Measurements from ENCODE around the gene NDUFA3. TPM values are rescaled to one million over a fixed set of nuclear protein-coding genes. Genes with fewer than 3 reads are reported as not detected.

NDUFA3 gene
- total and polyA plus RNA-seq, 2 donors (not counting 3 experiments of a cell fraction or from before 2014, with no cell fraction given) = 107 to 119 TPM

DNA sequence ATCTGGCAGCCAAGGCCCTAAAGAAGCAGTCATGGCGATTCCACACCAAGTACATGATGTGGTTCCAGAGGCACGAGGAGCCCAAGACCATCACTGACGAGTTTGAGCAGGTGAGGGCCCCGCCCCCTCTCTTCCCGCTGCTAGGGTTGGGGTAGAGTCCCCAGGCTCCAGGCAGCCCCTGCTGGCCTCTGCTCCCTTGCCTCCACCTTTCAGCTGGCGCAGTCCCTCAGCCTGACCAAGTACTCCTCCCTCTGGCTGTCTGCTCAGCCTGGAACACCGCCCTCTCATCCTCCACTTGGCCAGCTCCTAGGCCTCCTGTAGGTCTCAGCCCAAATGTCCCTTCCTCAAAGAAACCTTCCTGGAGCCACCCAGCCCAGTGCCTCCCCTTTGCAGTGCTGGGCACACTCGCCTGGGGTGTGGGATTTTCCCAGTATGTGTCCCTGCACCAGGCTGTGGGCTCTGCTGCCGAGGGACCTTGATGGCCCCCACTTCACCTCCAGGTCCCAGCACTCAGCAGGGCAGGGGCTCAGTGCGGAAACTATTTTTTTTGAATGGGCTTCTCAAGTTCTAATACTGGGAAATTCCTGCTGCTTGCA lies 51.2 kb downstream of the NDUFA3 start:
- Histone ChIP-seq H3K36me3 (ENCODE audit: control insufficient read depth in 2 of 2, extremely low read depth in 1 of 2, insufficient read depth in 2 of 2, low read length in 2 of 2) (peaks cover 15 to 68% of the 10 kb centered on the region in 2 experiments), H3K27ac (ENCODE audit: insufficient read depth, low read depth, low read length) (no peak overlapping the region), H3K9me1 (replicated peaks; ENCODE audit: control insufficient read depth, extremely low read depth, insufficient read depth, low read length) (no peaks in the 10 kb centered on the region), H3K27me3 (ENCODE audit: control insufficient read depth in 2 of 2, insufficient read depth in 2 of 2, low read length in 2 of 2) (no peaks in the 10 kb centered on the region), H3K4me1 (ENCODE audit: control insufficient read depth, extremely low read depth, insufficient read depth, low read length) (peaks cover 7% of the 10 kb centered on the region), H3K79me2 (ENCODE audit: control insufficient read depth, insufficient read depth, low read length) (peaks cover 4% of the 10 kb centered on the region), H3K4me3 (replicated peaks in 1 of 3; ENCODE audit: insufficient read depth in 1 of 3, low read depth in 1 of 3, low read length in 3 of 3) (no peak overlapping the region), H4K20me1 (replicated peaks; ENCODE audit: control insufficient read depth, extremely low read depth, insufficient read depth, low read length) (no peaks in the 10 kb centered on the region), H2AFZ (ENCODE audit: low read depth, low read length) (no peak overlapping the region), H3K9ac (replicated peaks; ENCODE audit: extremely low read depth, insufficient read depth, low read length) (no peak overlapping the region), H3K9me3 (replicated peaks; ENCODE audit: control insufficient read depth, insufficient read depth, low read length) (no peaks in the 10 kb centered on the region), H3K4me2 (ENCODE audit: insufficient read depth, low read length) (no peak overlapping the region)
- dilution Hi-C loops (cut with MboI; ENCODE audit: extremely low pct_ligation_motif_present, low sequenced_read_pairs) = no loop called here
- POLR2A ChIA-PET = no interaction called here
- FAIRE-seq = no peak
- CTCF ChIA-PET = no interaction called here
- no TSS peak for BruUV-seq (replicated peaks)
- TF ChIP-seq POLR2AphosphoS5 (IDR thresholded peaks at IDR 0.05; ENCODE audit: insufficient read depth, low read depth, low read length) (no peak), POLR2A (IDR thresholded peaks at IDR 0.05; ENCODE audit: low read depth, low read length) (no peak), MYC (IDR thresholded peaks at IDR 0.05; ENCODE audit: low read depth, low read length) (no peak), EZH2 (IDR thresholded peaks at IDR 0.05; ENCODE audit: borderline replicate concordance, low read depth, low read length, severe bottlenecking) (no peak), GATA2 (IDR thresholded peaks at IDR 0.05; ENCODE audit: insufficient read depth, insufficient read length, low read depth, low read length) (no peak), FOS (IDR thresholded peaks at IDR 0.05; ENCODE audit: borderline replicate concordance, insufficient read depth, low read length) (no peak), JUN (IDR thresholded peaks at IDR 0.05; ENCODE audit: borderline replicate concordance, insufficient read depth, insufficient read length, low read depth) (no peak)
- TF ChIP-seq, protein P1, sequence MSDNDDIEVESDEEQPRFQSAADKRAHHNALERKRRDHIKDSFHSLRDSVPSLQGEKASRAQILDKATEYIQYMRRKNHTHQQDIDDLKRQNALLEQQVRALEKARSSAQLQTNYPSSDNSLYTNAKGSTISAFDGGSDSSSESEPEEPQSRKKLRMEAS (IDR thresholded peaks at IDR 0.05; ENCODE audit: insufficient read depth, insufficient read length) = no peak
- TF ChIP-seq, protein P2, sequence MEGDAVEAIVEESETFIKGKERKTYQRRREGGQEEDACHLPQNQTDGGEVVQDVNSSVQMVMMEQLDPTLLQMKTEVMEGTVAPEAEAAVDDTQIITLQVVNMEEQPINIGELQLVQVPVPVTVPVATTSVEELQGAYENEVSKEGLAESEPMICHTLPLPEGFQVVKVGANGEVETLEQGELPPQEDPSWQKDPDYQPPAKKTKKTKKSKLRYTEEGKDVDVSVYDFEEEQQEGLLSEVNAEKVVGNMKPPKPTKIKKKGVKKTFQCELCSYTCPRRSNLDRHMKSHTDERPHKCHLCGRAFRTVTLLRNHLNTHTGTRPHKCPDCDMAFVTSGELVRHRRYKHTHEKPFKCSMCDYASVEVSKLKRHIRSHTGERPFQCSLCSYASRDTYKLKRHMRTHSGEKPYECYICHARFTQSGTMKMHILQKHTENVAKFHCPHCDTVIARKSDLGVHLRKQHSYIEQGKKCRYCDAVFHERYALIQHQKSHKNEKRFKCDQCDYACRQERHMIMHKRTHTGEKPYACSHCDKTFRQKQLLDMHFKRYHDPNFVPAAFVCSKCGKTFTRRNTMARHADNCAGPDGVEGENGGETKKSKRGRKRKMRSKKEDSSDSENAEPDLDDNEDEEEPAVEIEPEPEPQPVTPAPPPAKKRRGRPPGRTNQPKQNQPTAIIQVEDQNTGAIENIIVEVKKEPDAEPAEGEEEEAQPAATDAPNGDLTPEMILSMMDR (IDR thresholded peaks at IDR 0.05; ENCODE audit: extremely low read depth in 1 of 2, insufficient read depth in 1 of 2, low read depth in 1 of 2, low read length in 2 of 2) = no peak
- DNase-seq (ENCODE audit: low read depth, low spot score) = no peak
- intact Hi-C loops (cut with micrococcal nuclease) = no loop called here

All from endothelial cell of umbilical vein (primary cell).